SU-DHL-6 (cell line): ENCODE data around the gene JAKMIP1.

ENCODE experiments used
- EZH2phosphoT487 ChIP-seq: fragments of 200-600 bp; sonication (generic), shearing (Covaris generic); conservative IDR thresholded peaks from 2 replicates; pipeline ENCODE4 v1.6.1; 2018; ENCODE audit warnings: mild to moderate bottlenecking, antibody characterized with exemption, low read length, moderate library complexity, mixed read lengths
- TF ChIP-seq, protein P1 (sequence below): fragments of 200-600 bp; sonication (generic); IDR thresholded peaks from one replicate; pipeline ENCODE4 v1.5.1; 2017; ENCODE audit warnings: antibody characterized with exemption, mild to moderate bottlenecking, low read length, moderate library complexity; ENCODE audit not compliant: insufficient read depth, poor library complexity, severe bottlenecking

- TF ChIP-seq, protein P1, sequence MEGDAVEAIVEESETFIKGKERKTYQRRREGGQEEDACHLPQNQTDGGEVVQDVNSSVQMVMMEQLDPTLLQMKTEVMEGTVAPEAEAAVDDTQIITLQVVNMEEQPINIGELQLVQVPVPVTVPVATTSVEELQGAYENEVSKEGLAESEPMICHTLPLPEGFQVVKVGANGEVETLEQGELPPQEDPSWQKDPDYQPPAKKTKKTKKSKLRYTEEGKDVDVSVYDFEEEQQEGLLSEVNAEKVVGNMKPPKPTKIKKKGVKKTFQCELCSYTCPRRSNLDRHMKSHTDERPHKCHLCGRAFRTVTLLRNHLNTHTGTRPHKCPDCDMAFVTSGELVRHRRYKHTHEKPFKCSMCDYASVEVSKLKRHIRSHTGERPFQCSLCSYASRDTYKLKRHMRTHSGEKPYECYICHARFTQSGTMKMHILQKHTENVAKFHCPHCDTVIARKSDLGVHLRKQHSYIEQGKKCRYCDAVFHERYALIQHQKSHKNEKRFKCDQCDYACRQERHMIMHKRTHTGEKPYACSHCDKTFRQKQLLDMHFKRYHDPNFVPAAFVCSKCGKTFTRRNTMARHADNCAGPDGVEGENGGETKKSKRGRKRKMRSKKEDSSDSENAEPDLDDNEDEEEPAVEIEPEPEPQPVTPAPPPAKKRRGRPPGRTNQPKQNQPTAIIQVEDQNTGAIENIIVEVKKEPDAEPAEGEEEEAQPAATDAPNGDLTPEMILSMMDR, result no peak
- TF ChIP-seq EZH2phosphoT487, result no peak
Observed at GRCh38 chr4:6201580-6202091, 1.3 kb upstream of the JAKMIP1 start.
